Measurements from ENCODE around the gene C1orf159. TPM values are rescaled to one million over a fixed set of nuclear protein-coding genes. Genes with fewer than 3 reads are reported as not detected.

Gene C1orf159
- total and polyA plus RNA-seq, 2 of the 8 experiments (the other 6 are each of a cell fraction or from before 2014, with no cell fraction given) = 10.0 to 10.9 TPM

GRCh38 chr1:1054971-1055370 lies 60.9 kb downstream of the C1orf159 start:
- CTCF ChIA-PET (ENCODE audit: partially characterized antibody) = interaction anchor here (1.1 to 10.2 kb wide), 3 partner anchors 8 to 71 kb away, joined by 3 to 70 read pairs (median 37); no protein-coding TSS in a partner anchor
- no peak overlapping the region for H3K14ac ChIP-seq (ENCODE audit: insufficient read length)
- TF ChIP-seq ATF3 (IDR thresholded peaks at IDR 0.05; ENCODE audit: insufficient read depth, low read depth, low read length) = no peak
- no peak for TF ChIP-seq TCF12 (IDR thresholded peaks at IDR 0.05; ENCODE audit: low read depth, low read length)
- no peak for TF ChIP-seq JUND (IDR thresholded peaks at IDR 0.05; ENCODE audit: low read length)
- TF ChIP-seq KDM5A (IDR thresholded peaks at IDR 0.05; ENCODE audit: low read length) = no peak
- no peak for TF ChIP-seq SIX5 (IDR thresholded peaks at IDR 0.05; ENCODE audit: low read depth, low read length)
- no peak for TF ChIP-seq E2F6 (IDR thresholded peaks at IDR 0.05)

More at GRCh38 chr1:1054971-1055370, 60.9 kb downstream of the C1orf159 start:
- Histone ChIP-seq H3K79me2 (ENCODE audit: control insufficient read depth in 1 of 2, insufficient read depth in 2 of 2, low read length in 2 of 2) (no peaks in the 10 kb centered on the region), H3K27me3 (replicated peaks in 1 of 4; ENCODE audit: control insufficient read depth in 3 of 4, extremely low read depth in 1 of 4, insufficient read depth in 3 of 4, low read length in 3 of 4) (peaks cover 3 to 20% (median 13%) of the 10 kb centered on the region in 4 experiments), H3K9ac (replicated peaks in 1 of 4; ENCODE audit: extremely low read depth in 1 of 4, low read depth in 3 of 4, low read length in 3 of 4) (no peak overlapping the region), H3K23ac (ENCODE audit: insufficient read length) (no peak overlapping the region), H4K5ac (ENCODE audit: insufficient read length, low read depth, low read length) (no peak overlapping the region), H3K4me2 (ENCODE audit: insufficient read depth in 1 of 2, low read depth in 2 of 2, low read length in 2 of 2) (no peak overlapping the region), H2BK5ac (ENCODE audit: low read depth, low read length) (no peak overlapping the region), H2AFZ (ENCODE audit: low read length) (no peak overlapping the region), H3K79me1 (ENCODE audit: low read depth, low read length) (peaks cover 5% of the 10 kb centered on the region; the same call in 1 of the 2 replicates), H3K18ac (ENCODE audit: extremely low read depth, low read length) (no peak overlapping the region), H3K23me2 (ENCODE audit: low read depth, low read length) (peaks cover 7% of the 10 kb centered on the region; the same call in 1 of the 2 replicates), H3K56ac (replicated peaks; ENCODE audit: insufficient read length, low read depth, low read length) (no peak overlapping the region), H2AK5ac (ENCODE audit: low read depth, low read length) (no peak overlapping the region), H3K4ac (replicated peaks; ENCODE audit: insufficient read length, low read depth, low read length) (no peak overlapping the region), H3K4me1 (replicated peaks in 1 of 4; ENCODE audit: control insufficient read depth in 3 of 4, insufficient read depth in 4 of 4, low read length in 3 of 4) (peaks cover 0 to 9% (median 5%) of the 10 kb centered on the region in 4 experiments; a peak in 5 of 7 replicates), H3K27ac (ENCODE audit: low read depth, low read length) (no peak overlapping the region), H4K91ac (replicated peaks; ENCODE audit: insufficient read length, low read length) (no peak overlapping the region), H3K9me3 (ENCODE audit: insufficient read depth in 2 of 2, low read depth in 1 of 2, low read length in 1 of 2) (no peaks in the 10 kb centered on the region), H4K8ac (ENCODE audit: extremely low read depth, insufficient read depth, low read length) (no peak overlapping the region), H2BK15ac (ENCODE audit: low read length) (no peak overlapping the region), H2BK12ac (ENCODE audit: low read depth, low read length) (no peak overlapping the region), H4K20me1 (replicated peaks in 1 of 2; ENCODE audit: control insufficient read depth in 1 of 2, insufficient read depth in 2 of 2, low read length in 2 of 2) (peaks cover 0 to 24% of the 10 kb centered on the region in 2 experiments), H2BK20ac (ENCODE audit: low read length) (no peak overlapping the region), H3K36me3 (ENCODE audit: control insufficient read depth in 2 of 4, insufficient read depth in 4 of 4, low read length in 3 of 4) (peaks cover 2 to 49% (median 26%) of the 10 kb centered on the region in 4 experiments; a peak in 6 of 8 replicates), H2BK120ac (replicated peaks; ENCODE audit: low read depth, low read length) (no peak overlapping the region), H3K4me3 (ENCODE audit: extremely low read depth in 1 of 4, insufficient read depth in 2 of 4, low read depth in 3 of 4, low read length in 4 of 4) (no peak overlapping the region)
- POLR2A ChIA-PET (ENCODE audit: partially characterized antibody) = interaction anchor here (0.9 to 6.9 kb wide), 13 partner anchors 9 to 255 kb away, joined by 3 to 70 read pairs (median 3); no protein-coding TSS in a partner anchor
- FAIRE-seq = no peak
- DNase-seq (ENCODE audit: low read depth in 1 of 2, low spot score in 2 of 2) = no peak
- WGBS, 2 experiments (ENCODE audit: extremely low coverage in 1 of 2, insufficient coverage in 1 of 2, insufficient read length in 1 of 2, insufficient replicate concordance in 2 of 2, low coverage in 1 of 2, low lambda C conversion rate in 2 of 2, missing lambda C conversion rate in 1 of 2) = 82% methylated on average over 23 of the region's 23 CpGs; no CpG with 5 or more reads in 1 of the 2 experiments

Data from H1 (cell line).